Osteoblast (primary cell): ENCODE data around the gene PTPN14. TPM values are rescaled to one million over a fixed set of nuclear protein-coding genes. Genes with fewer than 3 reads are reported as not detected.

ENCODE experiments used
- DNase-seq: peaks from one replicate; pipeline ENCODE4 v3.0.0; 2011; ENCODE audit warnings: low spot score, mixed read lengths; ENCODE audit not compliant: insufficient read length; ENCODE audit errors: missing footprints
- H2AFZ ChIP-seq: 2 replicates; pipeline ENCODE4 v1.6.0; 2011; ENCODE audit warnings: mild to moderate bottlenecking, low read length
- H3K27ac ChIP-seq: 2 replicates; pipeline ENCODE4 v1.5.1; 2011; ENCODE audit warnings: mild to moderate bottlenecking, low read depth, low read length, moderate library complexity
- H3K27me3 ChIP-seq: 2 replicates; pipeline ENCODE4 v1.6.0; 2012; ENCODE audit warnings: mild to moderate bottlenecking, control low read depth, inconsistent platforms, low read length, moderate library complexity; ENCODE audit not compliant: insufficient read depth
- H3K36me3 ChIP-seq: 2 replicates; pipeline ENCODE4 v1.5.1; 2011; ENCODE audit warnings: mild to moderate bottlenecking, low read length, control low read depth, moderate library complexity; ENCODE audit not compliant: insufficient read depth
- H3K4me1 ChIP-seq: 2 replicates; pipeline ENCODE4 v1.5.1; 2011; ENCODE audit warnings: mild to moderate bottlenecking, low read length, control low read depth, moderate library complexity; ENCODE audit not compliant: insufficient read depth
- H3K4me2 ChIP-seq: 2 replicates; pipeline ENCODE4 v1.6.0; 2011; ENCODE audit warnings: mild to moderate bottlenecking, low read length; ENCODE audit not compliant: insufficient read depth
- H3K4me3 ChIP-seq: fragments of 200-600 bp; sonication (generic); 3 replicates; pipeline ENCODE4 v1.5.1; 2012; ENCODE audit warnings: mild to moderate bottlenecking, low read length, inconsistent platforms; ENCODE audit not compliant: insufficient read depth
- H3K79me2 ChIP-seq: 2 replicates; pipeline ENCODE4 v1.6.0; 2012; ENCODE audit warnings: mild to moderate bottlenecking, low read length, control low read depth, inconsistent platforms; ENCODE audit not compliant: insufficient read depth
- H3K9me3 ChIP-seq: 2 replicates; pipeline ENCODE4 v1.5.1; 2011; ENCODE audit warnings: low read depth, low read length, control low read depth
- H4K20me1 ChIP-seq: 2 replicates; pipeline ENCODE4 v1.6.0; 2012; ENCODE audit warnings: mild to moderate bottlenecking, low read length, control low read depth; ENCODE audit not compliant: insufficient read depth
- total RNA-seq: library from RNA; depleted of rRNA; stranded (reverse); fragments of >200 nt; gene quantifications from 2 replicates; pipeline ENCODE4 v1.2.3, GENCODE V29; 2012
- TF ChIP-seq, protein P1 (sequence below): IDR thresholded peaks from 2 replicates; pipeline ENCODE4 v1.5.1; 2011; ENCODE audit warnings: mild to moderate bottlenecking, low read depth, low read length, moderate library complexity; ENCODE audit errors: extremely low read depth

The PTPN14 gene
- total RNA-seq, 1 donor = 131 TPM

DNA sequence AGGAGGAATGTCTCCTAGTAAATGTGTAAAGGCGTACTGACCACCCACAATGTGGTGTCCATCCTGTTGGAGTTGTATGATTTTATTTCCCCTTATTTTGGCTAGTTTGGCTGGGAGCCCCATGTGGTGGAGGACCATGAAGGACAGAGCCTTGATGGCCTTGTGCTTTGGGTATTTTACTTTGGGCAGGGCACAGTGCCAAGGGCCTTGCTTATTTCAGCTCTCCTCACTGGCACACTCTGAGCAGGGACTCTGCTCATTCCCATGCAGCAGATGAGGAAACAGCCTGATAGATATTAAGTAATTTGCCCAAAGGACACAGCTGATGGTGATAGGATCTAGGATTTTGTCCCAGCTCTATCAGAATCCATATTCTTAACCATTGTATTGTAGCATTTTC lies 220.2 kb downstream of the PTPN14 start:
- H3K4me3 ChIP-seq = no peak overlapping the region
- H3K27me3 ChIP-seq = no peaks in the 10 kb centered on the region
- no peak overlapping the region for H2AFZ ChIP-seq
- H4K20me1 ChIP-seq = no peaks in the 10 kb centered on the region
- H3K9me3 ChIP-seq = no peaks in the 10 kb centered on the region
- DNase-seq = no peak
- H3K27ac ChIP-seq = no peak overlapping the region
- peaks cover 5% of the 10 kb centered on the region for H3K4me1 ChIP-seq
- no peaks in the 10 kb centered on the region for H3K79me2 ChIP-seq
- H3K4me2 ChIP-seq = no peak overlapping the region
- peaks cover 10% of the 10 kb centered on the region for H3K36me3 ChIP-seq
- TF ChIP-seq, protein P1, sequence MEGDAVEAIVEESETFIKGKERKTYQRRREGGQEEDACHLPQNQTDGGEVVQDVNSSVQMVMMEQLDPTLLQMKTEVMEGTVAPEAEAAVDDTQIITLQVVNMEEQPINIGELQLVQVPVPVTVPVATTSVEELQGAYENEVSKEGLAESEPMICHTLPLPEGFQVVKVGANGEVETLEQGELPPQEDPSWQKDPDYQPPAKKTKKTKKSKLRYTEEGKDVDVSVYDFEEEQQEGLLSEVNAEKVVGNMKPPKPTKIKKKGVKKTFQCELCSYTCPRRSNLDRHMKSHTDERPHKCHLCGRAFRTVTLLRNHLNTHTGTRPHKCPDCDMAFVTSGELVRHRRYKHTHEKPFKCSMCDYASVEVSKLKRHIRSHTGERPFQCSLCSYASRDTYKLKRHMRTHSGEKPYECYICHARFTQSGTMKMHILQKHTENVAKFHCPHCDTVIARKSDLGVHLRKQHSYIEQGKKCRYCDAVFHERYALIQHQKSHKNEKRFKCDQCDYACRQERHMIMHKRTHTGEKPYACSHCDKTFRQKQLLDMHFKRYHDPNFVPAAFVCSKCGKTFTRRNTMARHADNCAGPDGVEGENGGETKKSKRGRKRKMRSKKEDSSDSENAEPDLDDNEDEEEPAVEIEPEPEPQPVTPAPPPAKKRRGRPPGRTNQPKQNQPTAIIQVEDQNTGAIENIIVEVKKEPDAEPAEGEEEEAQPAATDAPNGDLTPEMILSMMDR = no peak

DNA sequence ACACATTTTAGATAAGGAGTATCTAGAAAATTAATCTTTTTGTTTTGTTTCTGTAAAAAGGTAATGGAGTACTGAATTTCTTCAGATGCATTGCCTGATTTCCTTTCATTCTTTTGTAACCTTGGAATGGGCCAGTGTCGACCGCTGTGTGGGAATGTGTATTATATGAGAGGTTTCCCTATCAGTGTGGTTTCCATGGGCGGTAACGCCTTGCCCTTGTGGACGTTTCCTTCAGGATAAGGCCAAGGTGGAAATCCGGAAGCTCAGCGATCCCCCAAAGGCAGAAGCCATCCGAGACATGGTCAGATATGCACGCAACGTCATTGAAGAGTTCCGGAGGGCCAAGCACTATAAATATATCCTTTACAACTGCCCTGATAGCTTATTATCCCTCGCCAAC lies 220.7 kb downstream of the PTPN14 start:
- Histone ChIP-seq H2AFZ (no peak overlapping the region), H3K4me3 (no peak overlapping the region), H3K4me1 (peaks cover 5% of the 10 kb centered on the region), H4K20me1 (no peaks in the 10 kb centered on the region), H3K36me3 (peaks cover 10% of the 10 kb centered on the region), H3K27ac (no peak overlapping the region), H3K79me2 (no peaks in the 10 kb centered on the region), H3K4me2 (no peak overlapping the region), H3K9me3 (no peaks in the 10 kb centered on the region), H3K27me3 (no peaks in the 10 kb centered on the region)
- DNase-seq = no peak
- TF ChIP-seq, protein P1 = no peak

DNA sequence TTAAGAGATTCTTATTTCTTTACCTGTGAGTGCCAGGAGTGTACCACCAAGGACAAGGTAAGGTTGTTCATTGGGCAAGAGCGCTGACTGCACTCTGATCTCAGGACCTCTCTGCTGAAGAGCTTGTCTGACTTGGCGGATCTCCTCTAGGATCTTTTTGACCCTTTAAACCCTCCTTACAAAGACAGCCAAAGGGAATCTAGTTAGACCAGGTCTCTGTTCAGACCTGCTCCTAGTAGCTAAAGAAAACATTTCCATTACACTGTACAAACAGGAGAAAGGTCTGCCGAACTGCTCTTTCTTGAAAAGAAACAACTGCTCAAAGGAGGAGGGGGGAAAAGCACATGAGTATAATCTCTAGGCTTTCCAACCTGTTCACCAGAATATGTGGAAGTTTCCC lies 221.2 kb downstream of the PTPN14 start:
- no peaks in the 10 kb centered on the region for H3K9me3 ChIP-seq
- TF ChIP-seq, protein P1 = no peak
- H3K27ac ChIP-seq = no peak overlapping the region
- H3K4me2 ChIP-seq = no peak overlapping the region
- no peak for DNase-seq
- H4K20me1 ChIP-seq = no peaks in the 10 kb centered on the region
- H3K4me1 ChIP-seq = peaks cover 5% of the 10 kb centered on the region
- H3K79me2 ChIP-seq = no peaks in the 10 kb centered on the region
- H3K4me3 ChIP-seq = no peak overlapping the region
- H2AFZ ChIP-seq = no peak overlapping the region
- H3K36me3 ChIP-seq = peaks cover 6% of the 10 kb centered on the region
- H3K27me3 ChIP-seq = no peaks in the 10 kb centered on the region

DNA sequence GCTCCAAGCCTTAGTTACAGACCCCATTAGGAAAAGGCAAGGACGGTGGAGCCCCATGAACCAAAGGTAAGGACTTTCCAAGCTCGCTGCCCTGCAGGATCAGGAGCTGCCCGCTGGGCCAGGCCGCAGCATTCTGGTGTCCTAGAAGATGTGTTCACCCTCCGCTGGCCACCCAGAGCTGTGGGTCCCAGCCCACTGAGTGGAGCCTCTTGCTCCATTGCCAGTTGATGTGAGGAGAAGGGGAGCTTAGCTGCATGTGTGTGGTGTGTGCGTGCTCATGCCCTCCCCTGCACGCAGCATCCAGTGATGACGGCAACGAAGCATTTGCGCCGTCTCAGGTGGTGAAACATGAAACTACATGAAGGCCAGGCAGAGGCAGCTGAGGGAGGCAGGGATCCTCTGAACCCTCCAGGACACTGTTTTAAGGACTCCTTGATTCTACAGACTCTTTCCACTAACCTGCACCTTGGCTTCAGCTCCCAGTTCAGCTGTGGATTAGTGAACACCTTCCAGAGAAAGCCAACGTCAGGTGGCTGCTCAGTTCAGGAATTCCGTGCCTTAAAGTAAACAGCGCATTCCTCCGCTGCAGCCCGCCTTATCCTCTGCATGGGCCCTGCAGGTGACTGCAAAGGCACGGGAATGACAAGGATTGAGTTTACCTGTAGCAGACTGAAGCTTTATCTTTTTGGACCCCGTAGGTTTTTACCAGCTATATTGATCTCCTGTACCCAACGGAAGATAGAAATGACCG lies 221.8 kb downstream of the PTPN14 start:
- Histone ChIP-seq H3K4me3 (no peak overlapping the region), H3K27me3 (no peaks in the 10 kb centered on the region), H3K9me3 (no peaks in the 10 kb centered on the region), H3K36me3 (peaks cover under 1% of the 10 kb centered on the region), H3K4me2 (no peak overlapping the region), H3K27ac (no peak overlapping the region), H3K79me2 (no peaks in the 10 kb centered on the region), H2AFZ (no peak overlapping the region), H4K20me1 (no peaks in the 10 kb centered on the region), H3K4me1 (peaks cover 5% of the 10 kb centered on the region)
- TF ChIP-seq, protein P1 = no peak
- DNase-seq = no peak
